ENCODE results near the gene PPIF.

- TF ChIP-seq POLR2A (IDR thresholded peaks at IDR 0.05) (no peak), CTCF (IDR thresholded peaks at IDR 0.05) (no peak)
Observed at GRCh38 chr10:79311581-79312407, 35.5 kb upstream of the PPIF start.
